SKM-1 (cell line): ENCODE results near the gene ATG13.
"Not testable (repeated sequence)": the region's sequence is repeated elsewhere in the genome, so short reads cannot be mapped to it uniquely, and the experiment has no call there.

Source experiments
- DNase-seq: peaks from one replicate; lab custom pipeline; 2025; ENCODE audit not compliant: unreplicated experiment; lab: John Stamatoyannopoulos, UW

ATG13 gene

GRCh38 chr11:46617134-46617971, at the start of gene ATG13, which contains the start of gene HARBI1:
Gene ATG13, plus strand, starts transcription at chr11:46617553. Its CDS starts 26,739 bp downstream, at chr11:46644292.
Gene HARBI1, minus strand, starts transcription at chr11:46617227. Its CDS starts 990 bp downstream, at chr11:46616237.
- peak; percentile 77 for DNase-seq

DNA sequence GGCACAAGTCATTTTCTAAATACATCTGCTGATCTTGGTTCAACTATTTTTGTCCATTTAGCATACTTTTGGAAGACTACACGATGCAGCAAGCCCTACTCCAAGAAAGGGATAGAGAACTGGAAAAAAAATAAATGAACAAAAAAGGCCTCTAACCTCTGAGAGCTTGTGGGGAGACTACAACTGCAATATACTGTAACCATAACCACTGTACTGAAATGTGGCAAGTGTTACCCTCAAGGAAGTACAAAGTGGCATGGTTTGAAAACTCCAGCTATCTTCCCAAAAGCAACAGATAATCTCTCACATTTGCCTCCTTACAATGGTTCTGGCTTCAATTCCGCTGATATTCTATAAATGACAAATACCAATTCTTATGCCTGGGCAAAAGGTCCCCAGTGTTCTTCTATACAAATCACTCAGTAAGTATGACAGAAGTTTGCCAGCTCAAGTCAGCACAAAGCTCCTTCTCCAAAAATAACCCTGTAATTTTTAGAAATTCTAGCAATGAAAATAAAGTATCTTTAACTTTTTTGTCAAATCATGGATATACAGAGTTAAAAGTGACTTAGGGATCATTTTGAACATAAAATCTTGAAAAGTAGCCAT, 46.5 kb upstream of the ATG13 start:
- DNase-seq = no peak

DNA sequence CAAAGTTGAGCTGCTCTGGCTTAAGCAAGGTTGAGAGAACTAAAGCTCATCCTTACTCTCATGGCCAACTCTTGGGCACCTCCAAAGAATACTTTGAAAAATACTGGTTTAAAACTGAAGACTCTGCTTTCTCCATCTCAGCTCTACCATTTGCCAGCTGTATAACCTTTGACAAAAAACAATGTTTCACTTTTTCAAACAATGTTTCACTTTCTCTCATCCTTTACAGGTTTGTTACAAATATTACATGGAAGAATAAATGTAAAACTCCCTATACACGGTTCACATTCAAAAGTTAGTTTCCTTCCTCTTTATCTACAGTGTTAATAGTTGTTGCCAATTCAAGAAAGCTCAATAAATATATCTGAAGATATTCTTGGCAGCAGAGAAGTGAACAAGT, 42.7 kb upstream of the ATG13 start:
- no peak for DNase-seq

DNA sequence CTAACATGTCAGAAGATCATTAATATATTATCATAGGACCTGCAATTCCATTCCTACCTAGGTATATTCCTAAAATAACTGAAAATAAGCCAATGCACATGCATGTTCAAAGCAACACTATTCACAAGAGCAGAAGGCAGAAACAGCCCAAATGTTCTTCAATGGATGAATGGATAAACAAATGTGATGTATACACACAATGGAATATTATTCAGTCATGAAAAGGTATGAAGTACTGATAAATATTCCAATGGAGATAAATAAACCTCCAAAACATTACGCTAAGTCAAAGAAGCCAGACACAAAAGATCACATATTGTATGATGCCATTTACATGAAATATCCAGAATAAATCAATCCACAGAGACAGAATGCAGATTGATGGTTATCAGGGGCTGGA, 40.3 kb upstream of the ATG13 start:
- no peak for DNase-seq

DNA sequence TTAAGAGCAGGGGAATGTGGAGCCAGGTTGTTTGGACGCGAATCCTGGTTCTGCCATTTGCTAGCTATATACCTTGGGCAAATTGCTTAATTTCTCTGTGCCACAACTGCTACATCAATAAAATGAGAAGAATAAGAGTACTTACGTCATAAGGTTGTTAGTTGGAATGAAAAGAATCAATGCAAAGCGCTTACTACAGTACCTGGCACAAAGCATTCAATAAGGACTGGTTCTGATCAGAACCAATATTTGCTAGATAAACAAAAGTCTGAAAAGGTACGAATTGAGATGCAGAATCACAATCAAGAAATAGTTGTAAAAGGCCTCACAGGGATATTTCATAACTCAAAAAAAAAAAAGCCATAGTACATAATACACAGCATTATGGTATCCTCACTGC, 34.8 kb upstream of the ATG13 start:
- DNase-seq = no peak

DNA sequence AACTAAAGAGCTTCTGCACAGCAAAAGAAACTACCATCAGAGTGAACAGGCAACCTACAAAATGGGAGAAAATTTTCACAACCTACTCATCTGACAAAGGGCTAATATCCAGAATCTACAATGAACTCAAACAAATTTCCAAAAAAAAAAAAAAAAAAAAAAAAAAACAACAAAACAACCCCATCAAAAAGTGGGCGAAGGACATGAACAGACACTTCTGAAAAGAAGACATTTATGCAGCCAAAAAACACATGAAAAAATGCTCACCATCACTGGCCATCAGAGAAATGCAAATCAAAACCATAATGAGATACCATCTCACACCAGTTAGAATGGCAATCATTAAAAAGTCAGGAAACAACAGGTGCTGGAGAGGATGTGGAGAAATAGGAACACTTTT, 33.8 kb upstream of the ATG13 start:
- not testable (repeated sequence) for DNase-seq

- DNase-seq = no peak
Observed at GRCh38 chr11:46588131-46588530, 29.2 kb upstream of the ATG13 start.

DNA sequence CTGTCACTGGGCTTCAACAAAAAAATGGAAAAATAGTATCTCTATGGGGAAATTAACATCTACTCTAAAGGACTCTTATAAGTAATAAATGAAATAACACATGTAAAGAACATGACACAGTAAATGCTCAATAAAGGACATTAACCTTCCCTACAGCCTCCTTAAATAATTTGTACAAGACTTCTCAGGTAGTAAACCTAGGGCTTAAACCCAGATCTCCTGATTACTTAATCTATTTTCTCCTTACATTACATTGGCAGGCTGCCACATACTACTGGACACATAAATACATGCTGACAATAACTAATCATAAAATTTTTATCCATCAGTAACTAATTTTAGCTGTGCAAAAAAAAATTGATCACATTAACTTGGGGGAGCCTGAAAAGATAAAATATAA, 28.4 kb upstream of the ATG13 start:
- DNase-seq = no peak

- DNase-seq = no peak
Observed at GRCh38 chr11:46590740-46591605, 26.4 kb upstream of the ATG13 start.

DNA sequence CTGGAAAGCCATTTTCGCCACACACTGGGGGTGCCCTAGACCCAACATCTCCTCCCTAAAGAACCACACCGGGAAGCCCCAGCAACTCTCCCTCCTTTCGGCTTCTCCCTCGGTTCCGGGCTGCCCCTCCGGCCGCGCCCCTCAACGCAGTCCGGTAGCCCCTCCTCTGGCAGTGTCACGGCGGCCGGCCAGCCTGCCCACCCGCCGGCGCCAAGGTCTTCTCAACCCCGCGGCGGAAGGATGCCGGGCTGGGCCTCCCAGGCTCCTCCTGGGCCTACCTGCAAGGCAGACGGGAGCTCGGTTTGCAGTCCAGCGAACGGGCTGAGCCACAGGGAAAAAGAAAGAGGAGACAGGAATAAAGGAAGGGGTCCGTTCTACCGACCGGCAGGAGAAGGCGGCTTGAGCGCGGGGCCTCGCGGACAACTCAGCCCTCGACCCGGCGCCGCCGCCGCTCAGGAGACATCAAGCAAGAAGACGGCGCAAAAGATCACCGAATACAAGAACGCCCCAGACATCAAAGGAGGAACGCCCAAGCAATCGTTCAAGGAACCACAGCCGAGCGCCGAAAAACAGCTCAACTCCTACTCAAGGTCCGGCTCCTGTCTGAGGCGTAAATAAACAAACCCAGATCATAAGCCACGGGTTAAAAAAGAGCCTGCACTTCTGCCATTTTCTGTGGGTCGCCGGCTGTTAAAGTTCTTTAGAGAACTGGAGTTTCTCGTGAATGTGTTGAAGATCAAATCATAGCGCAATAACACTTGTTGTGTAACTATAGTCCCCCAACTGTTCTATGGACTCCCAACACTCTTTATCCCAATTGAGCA, 23.6 kb upstream of the ATG13 start, which contains the start of gene AMBRA1:
TSS of gene AMBRA1 (minus strand) at position 474 of the 824 bp plus-strand sequence. CDS start 45,643 bp downstream, outside the sequence.
- peak; percentile 84 for DNase-seq

DNA sequence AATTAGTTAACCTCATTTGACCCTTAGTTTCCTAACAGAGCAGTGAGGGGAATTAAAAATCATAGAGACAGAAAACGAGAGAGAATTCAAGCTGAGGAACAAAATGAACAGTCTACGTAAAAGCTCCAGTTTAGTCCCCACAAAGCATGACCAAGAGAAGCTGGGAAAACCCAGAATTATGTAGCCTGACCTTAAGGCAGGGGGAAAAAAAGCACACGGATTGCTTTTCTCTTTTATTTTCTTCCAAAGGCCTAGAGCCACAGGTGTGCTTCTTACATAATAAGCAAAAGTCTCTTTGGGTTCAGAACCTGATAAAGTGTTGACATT, 23.0 kb upstream of the ATG13 start:
- no peak for DNase-seq

- no peak for DNase-seq
Observed at GRCh38 chr11:46594785-46595184, 22.6 kb upstream of the ATG13 start.

- DNase-seq = no peak
Observed at GRCh38 chr11:46597155-46597554, 20.2 kb upstream of the ATG13 start.

DNA sequence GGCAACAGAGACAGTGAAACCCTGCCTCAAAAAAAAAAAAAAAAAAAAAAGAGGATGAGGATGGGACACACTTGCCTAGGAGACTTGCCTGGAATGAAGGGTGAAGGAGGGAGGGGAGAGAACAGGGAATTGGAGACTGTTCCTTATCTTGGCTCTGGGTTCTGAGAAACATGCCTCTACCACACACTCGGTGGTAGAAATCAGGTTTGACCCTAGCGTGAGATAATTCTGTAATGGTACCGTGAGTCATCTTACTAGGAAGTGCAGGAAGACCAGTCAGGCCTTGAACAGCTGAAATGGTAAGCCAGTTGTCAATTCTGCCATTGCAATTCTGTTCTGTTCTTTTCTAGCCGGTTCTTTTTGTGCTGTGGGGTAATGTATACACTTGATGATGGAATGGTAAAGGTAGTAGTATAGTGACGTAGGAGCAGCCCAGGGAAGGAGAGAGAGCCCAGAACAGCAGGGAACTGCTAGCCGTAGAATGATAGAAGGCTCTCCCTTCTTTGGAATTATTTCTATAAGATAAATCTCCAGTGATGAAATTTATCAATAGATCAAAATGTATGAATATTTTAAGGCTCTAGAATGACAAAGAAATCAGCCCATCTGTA, 19.6 kb upstream of the ATG13 start:
- no peak for DNase-seq

DNA sequence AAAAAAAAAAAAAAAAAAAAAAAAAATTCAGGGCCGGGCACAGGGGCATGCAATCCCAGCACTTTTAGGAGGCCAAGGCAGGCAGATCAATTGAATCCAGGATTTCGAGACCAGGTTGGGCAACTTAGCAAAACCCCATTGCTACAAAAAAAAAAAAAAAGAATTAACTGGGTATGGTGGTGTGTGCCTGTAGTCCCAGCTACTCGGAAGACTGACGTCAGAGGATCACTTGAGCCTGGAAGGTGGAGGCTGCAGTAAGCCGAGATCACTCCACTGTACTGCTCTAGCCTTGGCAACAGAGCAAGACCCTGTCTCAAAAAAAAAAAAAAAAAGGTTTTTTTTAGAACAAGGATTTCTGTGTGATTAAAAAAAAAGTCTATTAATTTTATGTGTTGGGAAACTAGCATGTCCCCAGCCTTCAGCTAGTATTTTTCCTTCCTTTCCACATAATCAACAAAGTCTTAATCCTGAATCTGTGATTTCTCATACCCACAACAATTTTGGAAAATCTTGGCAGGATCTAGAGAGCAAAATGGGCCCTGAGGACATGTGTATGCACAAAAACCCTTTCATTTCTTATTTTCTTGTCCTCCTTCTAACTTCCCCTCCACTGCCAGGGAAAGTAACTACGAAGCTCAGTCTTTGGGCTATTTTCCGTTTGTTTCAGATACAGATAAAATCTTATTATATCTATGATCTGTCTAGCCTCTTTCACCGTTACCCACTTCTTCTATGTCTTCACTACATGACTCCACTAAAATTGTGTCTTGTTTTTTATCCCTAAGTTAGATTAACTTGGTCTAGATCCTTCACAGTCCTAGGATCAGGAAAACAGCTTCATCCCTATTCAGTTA, 17.8 kb upstream of the ATG13 start:
- no peak for DNase-seq

DNA sequence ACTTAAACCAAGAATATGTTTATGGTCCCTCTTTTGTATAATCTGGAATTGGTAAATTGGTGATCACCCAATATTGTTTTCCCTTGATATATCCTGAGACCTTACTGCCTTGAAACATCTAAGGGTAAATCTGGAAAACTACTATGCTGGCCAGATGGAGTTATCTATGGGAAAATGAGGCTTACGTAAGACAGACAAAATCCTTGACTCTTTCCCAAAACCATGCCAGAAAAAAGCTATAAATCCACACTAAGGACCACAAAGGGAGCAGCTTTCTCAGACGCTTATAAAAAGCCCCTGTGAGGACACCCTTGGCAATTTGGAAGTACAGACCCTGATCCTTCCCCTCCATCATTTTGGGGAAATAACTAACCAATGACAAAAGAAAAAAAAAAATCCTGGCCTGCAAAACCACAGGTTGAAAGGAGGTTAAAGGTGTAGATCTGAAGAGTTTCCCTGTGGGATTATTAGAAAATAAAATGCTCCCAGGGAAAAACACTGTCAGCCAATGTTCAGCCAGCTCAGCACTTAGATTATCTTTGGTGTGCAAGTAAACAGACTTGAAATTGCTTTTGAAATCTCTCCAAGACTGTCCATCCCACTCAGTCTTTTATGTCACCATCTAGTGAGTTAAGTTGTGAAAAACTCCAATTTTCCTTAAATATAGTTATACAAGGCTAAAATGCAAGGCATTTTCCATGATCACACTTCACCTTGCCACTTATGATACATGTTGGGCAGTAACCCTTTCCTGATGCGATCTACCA, 17.0 kb upstream of the ATG13 start:
- no peak for DNase-seq

DNA sequence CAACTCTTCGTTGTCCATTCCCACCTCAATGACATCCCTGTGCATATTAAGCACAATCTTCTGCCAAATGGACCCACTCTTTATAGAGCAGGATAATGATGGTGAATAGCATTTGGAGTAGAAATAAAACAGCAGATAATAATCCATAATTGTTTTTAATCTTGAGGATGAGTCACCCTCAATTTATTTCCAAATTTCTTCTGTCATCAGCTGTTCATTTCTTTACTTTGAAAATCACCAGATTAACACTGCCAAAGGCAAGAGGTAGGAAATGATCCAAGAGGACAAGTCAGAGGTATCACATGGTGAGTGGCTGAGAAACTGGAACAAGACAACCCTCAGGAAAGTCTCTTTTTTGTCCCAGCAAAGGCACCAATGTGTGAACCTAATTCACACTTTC, 16.2 kb upstream of the ATG13 start:
- DNase-seq = no peak

DNA sequence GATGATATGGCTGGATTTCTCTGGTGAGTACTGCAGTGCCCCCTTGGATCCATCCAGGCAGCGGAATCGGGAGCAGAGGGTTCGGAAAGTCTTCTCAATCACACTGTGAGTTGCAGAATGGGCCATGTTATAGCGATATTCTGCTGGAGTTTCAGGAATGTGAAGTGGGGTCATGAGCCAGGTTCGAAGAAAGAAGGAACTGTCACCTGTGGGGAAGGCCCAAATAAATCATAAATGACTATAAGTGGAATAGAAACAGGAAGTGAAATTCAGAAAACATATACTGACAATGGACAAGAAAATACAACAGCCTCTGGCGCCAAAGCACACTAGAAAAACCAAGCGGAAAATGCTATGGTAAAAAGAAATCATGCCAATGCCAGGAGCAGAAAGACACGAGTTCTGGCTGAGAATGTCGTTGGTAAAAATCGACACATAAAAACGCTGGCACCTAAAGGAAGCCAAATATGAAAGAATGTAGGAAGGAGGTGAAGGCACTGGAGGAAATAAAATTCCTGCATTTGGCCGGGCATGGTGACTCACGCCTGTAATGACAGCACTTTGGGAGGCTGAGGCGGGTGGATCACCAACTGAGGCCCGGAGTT, 13.5 kb upstream of the ATG13 start:
- no peak for DNase-seq
